NCI-H774 (cell line): Measurements from ENCODE around the gene TNFSF13.

Experiments
- DNase-seq: peaks from one replicate; lab custom pipeline; 2025; lab: John Stamatoyannopoulos, UW

Gene TNFSF13

DNA sequence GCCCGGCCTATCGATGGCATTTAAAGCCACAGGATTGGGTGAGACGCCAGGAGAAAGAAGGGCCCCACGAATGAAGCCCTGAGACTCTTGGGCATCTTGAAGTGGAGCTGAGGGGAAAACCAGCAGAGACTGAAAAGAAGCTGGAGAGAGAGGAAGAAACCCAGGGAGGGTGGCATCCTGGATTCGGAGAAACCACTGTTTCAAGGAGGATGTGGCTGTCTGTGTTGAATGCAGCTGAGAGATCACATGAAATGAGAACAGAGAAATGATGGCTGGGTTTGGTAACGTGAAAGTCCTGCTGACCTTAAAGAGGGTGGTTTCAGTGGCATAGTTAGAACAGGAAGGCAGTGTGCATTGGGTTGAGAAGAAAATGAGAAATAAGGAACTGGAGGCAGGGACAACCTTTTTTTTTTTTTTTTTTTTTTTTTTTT, 5.9 kb upstream of the TNFSF13 start:
- no peak for DNase-seq

GRCh38 chr17:7553356-7553755, 5.2 kb upstream of the TNFSF13 start:
- no peak for DNase-seq

GRCh38 chr17:7555320-7555948, 3.1 kb upstream of the TNFSF13 start:
- no peak for DNase-seq

- no peak for DNase-seq
These were observed 1.9 kb upstream of the TNFSF13 start for GRCh38 chr17:7556627-7557026.

GRCh38 chr17:7557147-7557764, 1.3 kb upstream of the TNFSF13 start:
- no peak for DNase-seq

GRCh38 chr17:7557775-7558543, 591 bp upstream of the TNFSF13 start:
- peak; percentile 56 for DNase-seq

GRCh38 chr17:7559320-7560171, 996 bp downstream of the TNFSF13 start:
- no peak for DNase-seq

GRCh38 chr17:7560172-7561027, 1.9 kb downstream of the TNFSF13 start:
- no peak for DNase-seq

- DNase-seq, result peak; percentile 34
These were observed 2.6 kb downstream of the TNFSF13 start for GRCh38 chr17:7561028-7561575.

GRCh38 chr17:7561589-7562207, 3.1 kb downstream of the TNFSF13 start, which contains the start of gene SENP3:
Gene SENP3, plus strand, starts transcription at chr17:7561919. Its CDS starts 1,158 bp downstream, at chr17:7563077.
- peak; percentile 79 for DNase-seq

- DNase-seq, result no peak
These were observed 3.7 kb downstream of the TNFSF13 start for GRCh38 chr17:7562208-7562605.

DNA sequence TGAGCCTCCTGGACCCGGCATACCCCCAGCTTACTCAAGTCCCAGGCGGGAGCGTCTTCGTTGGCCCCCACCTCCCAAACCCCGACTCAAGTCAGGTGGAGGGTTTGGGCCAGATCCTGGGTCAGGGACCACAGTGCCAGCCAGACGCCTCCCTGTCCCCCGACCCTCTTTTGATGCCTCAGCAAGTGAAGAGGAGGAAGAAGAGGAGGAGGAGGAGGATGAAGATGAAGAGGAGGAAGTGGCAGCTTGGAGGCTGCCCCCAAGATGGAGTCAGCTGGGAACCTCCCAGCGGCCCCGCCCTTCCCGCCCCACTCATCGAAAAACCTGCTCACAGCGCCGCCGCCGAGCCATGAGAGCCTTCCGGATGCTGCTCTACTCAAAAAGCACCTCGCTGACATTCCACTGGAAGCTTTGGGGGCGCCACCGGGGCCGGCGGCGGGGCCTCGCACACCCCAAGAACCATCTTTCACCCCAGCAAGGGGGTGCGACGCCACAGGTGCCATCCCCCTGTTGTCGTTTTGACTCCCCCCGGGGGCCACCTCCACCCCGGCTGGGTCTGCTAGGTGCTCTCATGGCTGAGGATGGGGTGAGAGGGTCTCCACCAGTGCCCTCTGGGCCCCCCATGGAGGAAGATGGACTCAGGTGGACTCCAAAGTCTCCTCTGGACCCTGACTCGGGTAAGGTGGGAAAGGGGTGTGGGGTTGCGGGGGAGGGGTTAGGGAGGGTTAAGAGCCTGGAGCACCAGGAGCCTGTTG, 4.7 kb downstream of the TNFSF13 start:
- no peak for DNase-seq

- no peak for DNase-seq
These were observed 11.0 kb downstream of the TNFSF13 start for GRCh38 chr17:7569571-7569970.

- no peak for DNase-seq
These were observed 11.8 kb downstream of the TNFSF13 start for GRCh38 chr17:7570351-7570750.

DNA sequence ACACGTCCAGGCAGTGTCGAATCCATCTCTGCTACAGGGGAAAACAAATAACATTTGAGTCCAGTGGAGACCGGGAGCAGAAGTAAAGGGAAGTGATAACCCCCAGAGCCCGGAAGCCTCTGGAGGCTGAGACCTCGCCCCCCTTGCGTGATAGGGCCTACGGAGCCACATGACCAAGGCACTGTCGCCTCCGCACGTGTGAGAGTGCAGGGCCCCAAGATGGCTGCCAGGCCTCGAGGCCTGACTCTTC, 13.7 kb downstream of the TNFSF13 start:
- no peak for DNase-seq

DNA sequence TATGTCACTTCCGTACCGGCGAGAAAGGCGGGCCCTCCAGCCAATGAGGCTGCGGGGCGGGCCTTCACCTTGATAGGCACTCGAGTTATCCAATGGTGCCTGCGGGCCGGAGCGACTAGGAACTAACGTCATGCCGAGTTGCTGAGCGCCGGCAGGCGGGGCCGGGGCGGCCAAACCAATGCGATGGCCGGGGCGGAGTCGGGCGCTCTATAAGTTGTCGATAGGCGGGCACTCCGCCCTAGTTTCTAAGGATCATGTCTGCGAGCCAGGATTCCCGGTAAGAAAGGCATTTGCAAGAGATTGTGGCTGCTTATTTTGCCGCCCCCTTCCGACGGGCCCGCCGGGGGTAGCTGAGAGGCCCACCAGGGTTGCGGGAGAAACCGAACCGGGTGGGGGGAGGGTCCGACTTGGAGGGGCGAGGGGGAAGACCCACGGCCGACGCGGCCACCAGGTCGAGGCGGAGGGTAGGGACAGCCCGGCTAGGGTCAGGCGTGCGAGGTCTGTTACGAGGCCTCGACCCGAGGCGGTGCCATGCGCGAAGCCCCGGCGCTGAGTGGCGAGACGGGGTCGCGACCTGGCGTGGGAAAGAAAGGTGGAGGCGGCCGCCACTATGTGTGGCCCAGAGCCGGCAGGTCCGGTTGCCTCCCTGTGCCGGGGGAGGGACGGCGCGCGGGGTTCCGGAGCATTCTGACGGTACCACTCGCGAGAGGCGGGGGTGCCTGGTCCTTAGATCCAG, 14.2 kb downstream of the TNFSF13 start:
- peak; percentile 94 for DNase-seq

- DNase-seq, result peak; percentile 67
These were observed 15.0 kb downstream of the TNFSF13 start for GRCh38 chr17:7573324-7574080.

- no peak for DNase-seq
These were observed 15.8 kb downstream of the TNFSF13 start for GRCh38 chr17:7574176-7574953.
